ENCODE data around the gene HTT-AS.

HTT-AS gene

GRCh38 chr4:3073158-3074077, 920 bp downstream of the HTT-AS start:
- 0 out of 2 replicates have a peak, but pooled peaks have one; percentile 28 for TF ChIP-seq CTCF (IDR thresholded peaks at IDR 0.05)

GRCh38 chr4:3071811-3072210, 2.5 kb downstream of the HTT-AS start:
- no peak for TF ChIP-seq CTCF (IDR thresholded peaks at IDR 0.05)

- TF ChIP-seq CTCF (IDR thresholded peaks at IDR 0.05): no peak
Measured at GRCh38 chr4:3070709-3071500, 3.4 kb downstream of the HTT-AS start.

GRCh38 chr4:3069661-3070199, 4.6 kb downstream of the HTT-AS start:
- no peak for TF ChIP-seq CTCF (IDR thresholded peaks at IDR 0.05)

GRCh38 chr4:3067473-3068001, 6.8 kb downstream of the HTT-AS start:
- no peak for TF ChIP-seq CTCF (IDR thresholded peaks at IDR 0.05)

GRCh38 chr4:3066836-3067400, 7.4 kb downstream of the HTT-AS start:
- TF ChIP-seq CTCF (IDR thresholded peaks at IDR 0.05): no peak

GRCh38 chr4:3065551-3065950, 8.8 kb downstream of the HTT-AS start:
- no peak for TF ChIP-seq CTCF (IDR thresholded peaks at IDR 0.05)
